GM18520 (cell line): ENCODE results near the gene UGT1A8.
"Not testable (repeated sequence)": the region's sequence is repeated elsewhere in the genome, so short reads cannot be mapped to it uniquely, and the experiment has no call there.

ENCODE experiments used
- ATAC-seq: cut with Tn5 transposase; IDR thresholded peaks from one replicate; pipeline ENCODE4 v1.9.1; 2021; ENCODE audit not compliant: unreplicated experiment

The UGT1A8 gene

DNA sequence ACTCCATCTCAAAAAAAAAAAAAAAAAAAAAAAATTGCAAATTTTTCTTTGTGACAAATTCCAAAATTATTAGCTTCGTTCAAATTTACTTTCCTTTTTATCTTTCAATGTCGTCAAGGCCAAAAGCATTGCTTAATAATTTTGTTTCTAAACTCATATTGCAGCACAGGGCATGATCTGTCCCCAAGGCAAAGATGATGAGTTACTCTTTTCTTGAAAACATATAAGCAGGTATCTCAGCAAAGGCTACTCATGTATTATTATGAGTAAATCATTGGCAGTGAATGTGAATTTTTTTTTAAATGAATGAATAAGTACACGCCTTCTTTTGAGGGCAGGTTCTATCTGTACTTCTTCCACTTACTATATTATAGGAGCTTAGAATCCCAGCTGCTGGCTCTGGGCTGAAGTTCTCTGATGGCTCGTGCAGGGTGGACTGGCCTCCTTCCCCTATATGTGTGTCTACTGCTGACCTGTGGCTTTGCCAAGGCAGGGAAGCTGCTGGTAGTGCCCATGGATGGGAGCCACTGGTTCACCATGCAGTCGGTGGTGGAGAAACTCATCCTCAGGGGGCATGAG is 64.2 kb downstream of the UGT1A8 start, which contains the start of gene UGT1A7:
Gene UGT1A7 (plus strand): TSS at position 381 of the 579 bp plus-strand sequence. CDS start 37 bp downstream, at position 418.
- no peak for ATAC-seq

DNA sequence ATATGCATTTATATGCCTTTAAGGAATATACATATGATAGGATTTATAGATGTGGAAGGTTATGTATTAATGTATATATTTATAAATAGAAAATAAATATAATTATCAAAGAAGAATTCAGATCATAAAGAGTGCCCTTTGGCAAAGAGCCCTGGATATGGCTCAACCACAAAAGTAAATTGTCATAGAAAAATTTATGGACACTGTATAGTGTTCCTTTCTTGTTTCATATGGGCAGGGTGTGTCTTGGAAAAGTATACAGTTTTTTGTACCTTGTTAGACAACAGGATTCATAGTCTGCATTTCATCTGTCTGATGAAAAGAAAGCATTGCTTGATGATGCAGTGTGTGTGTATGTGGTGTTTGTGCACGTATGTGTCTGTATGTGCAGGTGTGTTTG is 67.2 kb downstream of the UGT1A8 start:
- ATAC-seq: no peak

DNA sequence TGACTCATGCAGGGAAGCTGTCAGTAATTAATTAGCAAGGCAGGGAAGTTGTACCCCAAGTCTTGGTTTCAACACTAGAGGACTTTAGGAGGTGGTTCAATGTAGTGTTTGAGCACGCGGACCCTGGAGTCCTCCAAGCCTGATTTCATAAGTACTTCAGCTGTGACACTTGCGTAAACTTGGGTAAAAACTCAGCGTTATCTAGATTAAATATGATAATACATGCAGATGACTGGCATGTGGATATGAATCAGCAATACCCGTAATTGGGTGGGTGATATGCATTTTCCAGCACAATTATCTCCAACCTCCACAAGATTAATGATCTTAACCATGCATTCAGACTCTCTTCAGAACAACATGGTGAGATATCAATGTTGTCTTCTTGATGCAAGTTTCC is 69.5 kb downstream of the UGT1A8 start:
- ATAC-seq: no peak

DNA sequence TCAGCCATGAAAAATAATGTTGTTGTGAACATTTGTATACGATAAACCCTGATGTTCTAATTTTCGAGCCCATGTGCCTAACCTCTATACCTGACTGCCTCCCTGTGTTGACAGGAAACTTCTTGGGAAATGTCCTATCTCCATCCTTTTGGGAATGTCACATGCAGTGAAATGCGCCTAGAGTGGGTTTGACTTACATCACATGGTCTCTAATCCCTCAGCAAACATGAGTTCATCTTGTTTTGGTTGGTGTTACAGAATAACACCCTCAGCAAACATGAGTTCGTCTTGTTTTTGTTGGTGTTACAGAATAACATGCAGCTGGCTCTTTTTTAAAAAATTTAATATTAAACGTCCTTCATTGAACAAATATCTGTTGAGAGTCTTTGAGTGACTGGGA is 70.9 kb downstream of the UGT1A8 start:
- no peak for ATAC-seq

DNA sequence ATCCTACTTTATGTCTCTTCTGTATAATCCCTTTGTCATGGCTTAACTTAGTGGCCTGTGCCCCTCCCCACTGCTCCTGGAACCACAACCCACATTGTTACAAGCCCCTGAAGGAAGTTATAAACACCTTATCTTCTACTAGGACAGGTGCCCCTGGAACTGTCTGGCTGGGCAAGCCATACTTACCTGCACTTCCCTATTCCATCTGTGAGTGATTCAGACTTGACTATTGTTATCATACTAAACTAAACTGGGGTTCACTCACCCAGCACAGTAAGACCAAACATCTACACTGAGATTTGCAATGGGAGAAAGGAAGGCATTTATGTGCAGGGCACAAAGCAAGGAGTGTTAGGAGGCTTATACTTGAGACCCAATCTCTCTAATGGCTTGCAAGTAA is 71.6 kb downstream of the UGT1A8 start:
- no peak for ATAC-seq

DNA sequence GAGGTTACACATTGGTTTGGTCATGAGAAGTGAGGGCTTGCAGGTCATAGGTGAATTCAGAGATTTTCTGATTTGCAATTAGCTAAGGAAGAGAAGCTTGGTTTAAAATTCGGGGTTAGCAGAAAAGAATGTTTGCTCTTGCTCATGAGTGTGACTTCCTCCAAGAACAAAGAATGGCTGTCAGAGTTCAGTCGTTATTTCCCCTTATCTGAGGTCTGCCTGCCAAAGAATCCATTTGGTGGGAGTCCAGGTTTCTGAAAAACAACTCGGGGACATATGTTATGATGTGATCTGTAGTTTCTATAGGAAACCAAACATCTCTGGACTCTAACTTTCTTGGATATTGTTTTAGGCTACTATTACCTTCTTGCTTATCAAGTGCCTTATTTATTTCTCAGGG is 72.1 kb downstream of the UGT1A8 start:
- no peak for ATAC-seq

DNA sequence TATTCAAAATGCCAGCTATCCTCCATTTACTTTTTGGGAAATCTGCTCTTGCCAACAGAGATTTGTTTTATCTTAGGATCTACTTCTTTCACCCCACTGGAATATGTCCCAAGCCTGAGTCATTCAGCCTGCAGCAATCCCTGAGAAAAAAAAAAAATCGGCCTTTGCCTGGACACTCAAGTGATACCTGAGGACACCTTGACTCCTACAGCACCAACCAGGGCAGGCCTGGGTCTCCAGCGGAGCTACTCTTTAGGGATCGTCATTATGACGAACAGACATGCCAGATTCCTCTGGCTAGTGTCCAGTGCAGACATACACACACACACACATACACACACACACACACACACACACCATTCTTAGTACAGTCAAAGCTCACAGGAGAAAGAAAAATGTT is 73.0 kb downstream of the UGT1A8 start:
- ATAC-seq: no peak

DNA sequence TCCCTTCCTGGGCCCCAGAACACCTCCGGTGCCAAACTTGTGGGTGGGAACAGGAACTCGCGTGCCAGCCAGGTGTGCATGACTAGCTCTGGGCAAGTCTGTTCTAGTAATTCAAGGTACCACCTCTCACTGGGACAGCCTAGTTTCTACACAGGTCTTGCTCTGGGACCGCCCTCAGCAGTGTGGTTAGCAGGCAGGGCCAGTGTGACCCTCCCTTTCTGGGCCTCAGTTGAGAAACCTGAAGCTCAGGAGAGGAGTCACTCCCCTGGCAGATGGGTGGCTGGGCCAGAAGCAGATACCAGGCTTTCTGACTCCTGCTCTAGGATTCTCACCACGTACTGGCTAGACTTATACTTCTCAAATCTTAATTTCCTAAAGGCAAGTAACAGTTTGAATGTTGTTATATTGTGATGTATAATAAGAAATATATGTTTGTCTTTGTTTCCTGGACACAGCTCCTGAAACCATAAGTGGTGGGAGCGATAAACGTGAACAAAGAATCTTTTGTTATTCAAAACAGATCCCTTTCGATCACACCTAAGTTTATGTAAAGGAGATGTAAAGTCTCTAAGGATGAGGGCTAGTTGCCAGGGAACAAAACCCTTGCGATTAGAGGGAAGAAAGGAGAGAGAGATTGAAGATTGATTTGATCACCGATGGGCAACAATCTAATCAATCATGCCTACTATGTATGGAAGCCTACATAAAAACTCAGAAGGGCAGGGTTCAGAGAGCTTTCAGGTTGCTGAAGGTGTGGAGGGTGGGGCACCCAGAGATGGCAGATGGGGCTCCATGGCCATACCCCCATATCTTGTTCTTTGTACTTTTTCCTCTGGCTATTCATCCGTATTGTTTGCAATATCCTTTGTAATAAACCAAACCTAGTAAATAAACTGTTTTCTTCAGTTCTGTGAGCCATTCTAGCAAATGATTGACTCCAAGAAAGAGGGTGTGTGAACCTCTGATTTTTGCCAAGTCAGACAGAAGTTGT is 74.3 kb downstream of the UGT1A8 start:
- no peak for ATAC-seq

DNA sequence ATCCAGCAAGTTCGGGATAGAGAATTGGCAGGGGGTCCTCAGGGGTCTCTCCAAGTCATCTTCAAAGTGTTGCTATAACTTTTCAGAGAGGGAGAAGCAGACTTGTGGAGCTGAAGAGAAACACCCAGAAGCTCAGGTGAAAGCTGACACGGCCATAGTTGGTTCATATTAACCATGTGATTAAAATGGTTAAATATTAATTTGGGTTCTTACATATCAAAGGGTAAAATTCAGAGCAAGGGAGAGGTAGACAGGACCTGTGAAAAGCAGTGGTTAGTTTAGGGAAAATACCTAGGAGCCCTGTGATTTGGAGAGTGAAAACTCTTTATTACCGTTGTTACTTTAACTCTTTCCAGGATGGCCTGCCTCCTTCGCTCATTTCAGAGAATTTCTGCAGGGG is 75.2 kb downstream of the UGT1A8 start, which contains the start of gene UGT1A6:
Gene UGT1A6 (plus strand): TSS at position 243 of the 400 bp plus-strand sequence. CDS start 115 bp downstream, at position 358.
- no peak for ATAC-seq

DNA sequence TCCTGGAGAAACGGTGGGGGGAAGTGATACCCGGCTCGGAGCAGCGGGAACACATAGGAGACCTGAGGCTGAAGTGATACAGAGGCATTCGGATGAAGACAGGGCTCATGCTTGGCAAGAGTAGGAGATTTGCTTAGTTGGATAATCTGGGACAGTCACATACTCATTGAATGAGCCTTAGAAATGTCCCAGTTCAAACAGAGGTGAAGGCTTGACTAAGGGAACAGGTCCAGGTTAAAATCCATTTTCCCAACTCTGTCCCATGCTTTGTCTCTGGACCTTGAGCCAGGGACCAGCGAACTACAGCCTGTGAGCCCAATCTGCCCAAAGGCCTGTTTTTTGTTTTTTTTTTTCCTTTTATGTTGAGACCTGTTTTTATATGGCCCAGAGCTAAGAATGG is 76.5 kb downstream of the UGT1A8 start:
- no peak for ATAC-seq

DNA sequence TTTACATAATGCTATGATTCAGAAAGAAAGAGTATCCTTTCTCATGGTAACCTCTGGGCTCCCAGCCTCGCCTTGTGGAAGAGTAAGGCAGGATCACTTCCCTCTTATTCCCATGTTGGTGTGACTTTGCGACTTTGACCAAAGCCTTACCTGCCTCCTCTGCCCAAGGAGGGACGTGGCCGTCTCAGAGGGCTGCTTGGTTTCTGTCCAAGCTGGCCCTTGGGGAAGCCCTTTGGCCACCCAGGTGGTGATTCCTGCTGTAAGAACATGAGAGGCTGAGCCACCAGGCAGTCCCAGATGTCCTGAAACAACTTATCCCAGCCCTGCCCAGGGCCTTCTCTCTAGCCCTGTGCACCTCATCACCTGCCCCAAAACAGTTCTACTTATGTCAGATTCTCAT is 81.3 kb downstream of the UGT1A8 start:
- ATAC-seq: no peak

DNA sequence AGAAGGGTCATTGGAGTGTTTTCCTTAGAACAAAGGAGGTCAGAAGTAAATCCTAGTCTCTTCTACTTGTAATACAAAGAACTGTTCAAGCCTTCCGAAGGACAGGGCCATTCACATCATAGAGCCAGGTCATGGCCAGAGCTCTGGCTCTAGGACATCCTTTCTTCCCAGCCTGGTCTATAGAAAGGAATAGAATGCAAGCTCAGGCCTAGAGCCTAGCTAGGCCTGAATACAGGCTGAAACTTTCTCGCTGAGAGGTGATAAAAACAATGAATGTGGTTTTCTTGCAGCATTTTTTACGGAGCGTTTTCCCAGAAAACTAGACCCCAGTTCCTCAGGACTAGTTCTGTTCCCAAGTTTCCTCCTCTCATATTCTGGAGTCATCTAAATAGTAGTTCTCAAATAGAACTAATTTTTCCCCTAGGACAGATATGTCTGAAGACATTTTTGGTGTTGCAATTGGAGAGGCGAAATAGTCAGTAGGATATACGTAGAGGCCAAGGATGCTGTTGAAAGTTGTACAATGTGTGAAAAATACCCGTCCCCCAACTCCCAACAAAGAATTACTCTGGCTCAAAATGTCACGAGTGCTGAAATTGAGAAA is 82.1 kb downstream of the UGT1A8 start:
- no peak for ATAC-seq

DNA sequence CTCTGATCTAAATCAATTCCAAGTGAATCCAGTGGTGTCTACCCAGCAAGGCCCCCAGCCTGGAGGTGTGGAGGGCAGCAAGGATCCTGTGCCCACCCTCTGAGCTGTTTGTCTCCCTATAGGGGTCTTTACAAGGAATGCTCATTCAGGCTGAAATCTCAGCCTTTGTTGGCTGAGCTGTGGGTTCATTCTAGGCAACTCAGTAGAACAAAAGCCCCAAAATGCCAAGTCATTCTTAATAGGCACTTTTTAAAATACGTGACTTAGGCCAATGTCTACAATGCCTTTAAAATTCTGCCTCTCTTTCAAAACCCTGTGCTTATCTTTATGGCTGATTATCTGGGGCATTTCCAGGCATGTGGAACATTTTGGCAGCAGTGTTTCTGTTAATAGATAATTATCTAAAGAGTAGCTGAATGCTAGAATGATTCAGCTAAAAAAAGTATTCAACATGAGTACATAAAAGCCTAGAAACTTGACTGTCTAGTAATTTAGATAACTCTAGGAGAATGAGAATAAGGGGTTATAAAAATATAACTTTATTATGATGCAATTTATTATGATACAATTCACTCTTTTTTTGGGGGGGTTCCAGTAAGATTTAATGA is 82.7 kb downstream of the UGT1A8 start:
- no peak for ATAC-seq

DNA sequence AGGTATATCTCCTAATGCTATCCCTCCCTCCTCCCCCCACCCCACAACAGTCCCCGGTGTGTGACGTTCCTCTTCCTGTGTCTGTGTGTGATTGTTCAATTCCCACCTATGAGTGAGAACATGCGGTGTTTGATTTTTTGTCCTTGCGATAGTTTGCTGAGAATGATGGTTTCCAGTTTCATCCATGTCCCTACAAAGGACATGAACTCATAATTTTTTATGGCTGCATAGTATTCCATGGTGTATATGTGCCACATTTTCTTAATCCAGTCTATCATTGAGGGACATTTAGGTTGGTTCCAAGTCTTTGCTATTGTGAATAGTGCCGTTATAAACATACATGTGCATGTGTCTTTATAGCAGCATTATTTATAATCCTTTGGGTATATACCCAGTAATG is 83.4 kb downstream of the UGT1A8 start:
- ATAC-seq: not testable (repeated sequence)

DNA sequence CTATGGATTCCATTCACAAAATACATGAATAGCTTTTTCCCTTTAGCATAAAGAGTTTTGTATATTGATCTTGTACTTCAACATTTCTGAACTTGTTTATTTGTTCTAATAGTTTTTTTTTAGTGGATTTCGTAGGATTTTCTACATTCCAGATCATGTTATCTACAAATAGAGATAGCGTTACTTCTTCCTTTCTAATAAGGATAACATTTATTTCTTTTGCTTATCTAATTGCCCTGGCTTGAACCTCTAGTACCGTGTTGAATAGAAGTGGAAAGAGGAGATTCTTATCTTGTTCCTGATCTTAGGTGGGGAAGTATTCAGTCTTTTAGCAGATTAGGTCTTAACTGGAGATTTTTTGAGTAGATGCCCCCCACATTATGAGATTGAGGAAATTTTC is 84.8 kb downstream of the UGT1A8 start:
- no peak for ATAC-seq

DNA sequence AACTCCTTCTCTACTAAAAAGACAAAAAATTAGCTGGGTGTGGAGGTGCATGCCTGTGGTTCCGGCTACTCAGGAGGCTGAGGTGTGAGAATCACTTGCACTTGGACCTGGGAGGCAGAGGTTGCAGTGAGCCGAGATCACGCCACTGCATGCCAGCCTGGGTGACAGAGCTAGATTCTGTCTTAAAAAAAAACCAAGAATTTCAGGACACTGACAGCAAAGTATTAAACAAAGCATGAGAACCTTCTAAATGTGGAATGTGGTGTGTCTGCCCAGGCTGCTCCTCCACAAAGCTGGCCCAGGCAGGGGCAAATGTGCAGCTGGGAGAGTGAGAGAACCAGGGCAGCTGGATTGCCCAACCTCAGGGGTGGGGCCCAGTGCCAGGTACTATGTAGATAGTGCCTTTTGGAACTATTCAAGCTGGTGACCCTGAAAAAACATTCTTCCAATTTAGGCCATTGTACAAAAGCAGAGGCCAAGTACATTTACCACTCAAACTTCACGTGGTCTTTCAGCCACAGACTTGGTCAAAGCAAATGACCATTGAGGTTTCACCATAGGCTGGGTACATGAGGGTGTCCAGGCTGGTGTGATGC is 88.6 kb downstream of the UGT1A8 start:
- no peak for ATAC-seq

DNA sequence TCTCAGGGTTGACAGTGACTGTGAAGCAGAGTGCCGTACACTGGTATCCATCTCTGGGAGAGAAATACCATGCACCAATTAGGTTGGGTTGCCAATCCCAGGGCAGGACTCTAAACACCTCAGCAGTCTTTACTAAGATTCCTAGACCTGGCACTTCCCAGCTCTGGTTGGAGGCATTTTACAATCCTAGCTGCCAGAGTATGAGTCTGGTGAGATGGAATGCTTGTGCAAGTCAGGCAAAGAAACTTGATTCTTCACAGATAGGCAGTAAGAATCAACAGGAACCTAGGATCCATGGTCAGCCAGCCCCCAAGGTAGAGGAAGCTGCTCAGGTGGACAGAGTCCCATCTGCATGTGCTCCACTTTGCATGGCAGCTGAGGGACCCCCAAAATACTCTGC is 89.3 kb downstream of the UGT1A8 start:
- ATAC-seq: no peak

DNA sequence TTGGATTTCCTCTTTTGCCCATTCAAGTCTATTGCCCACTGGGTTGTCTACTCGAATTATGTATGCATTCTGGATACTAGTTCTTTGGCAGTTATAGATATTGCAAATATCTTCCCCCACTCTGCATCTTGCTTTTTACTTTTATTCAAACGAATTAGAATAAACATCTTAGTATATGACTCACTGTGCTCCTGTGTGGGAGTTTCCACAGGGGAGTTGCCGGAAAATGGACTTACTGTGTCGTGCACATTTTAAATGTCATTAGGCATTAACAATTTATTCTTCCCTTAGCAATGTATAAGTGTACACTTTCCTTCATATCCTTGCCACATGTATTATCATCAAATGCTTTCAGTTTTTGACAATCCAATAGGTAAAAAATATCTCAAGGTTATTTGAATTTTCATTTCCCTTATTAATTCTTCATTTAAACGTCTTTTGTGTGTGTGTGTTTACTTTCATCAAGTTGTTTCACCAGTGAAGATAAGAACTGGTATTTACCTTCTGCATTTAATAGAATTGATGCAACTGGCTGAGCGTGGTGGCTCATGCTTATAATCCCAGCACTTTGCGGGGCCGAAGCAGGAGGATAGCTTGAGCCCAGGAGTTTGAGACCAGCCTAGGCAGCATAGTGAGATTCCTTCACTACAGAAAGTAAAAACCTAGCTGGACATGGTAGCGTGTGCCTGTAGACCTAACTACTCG is 90.7 kb downstream of the UGT1A8 start:
- no peak for ATAC-seq

DNA sequence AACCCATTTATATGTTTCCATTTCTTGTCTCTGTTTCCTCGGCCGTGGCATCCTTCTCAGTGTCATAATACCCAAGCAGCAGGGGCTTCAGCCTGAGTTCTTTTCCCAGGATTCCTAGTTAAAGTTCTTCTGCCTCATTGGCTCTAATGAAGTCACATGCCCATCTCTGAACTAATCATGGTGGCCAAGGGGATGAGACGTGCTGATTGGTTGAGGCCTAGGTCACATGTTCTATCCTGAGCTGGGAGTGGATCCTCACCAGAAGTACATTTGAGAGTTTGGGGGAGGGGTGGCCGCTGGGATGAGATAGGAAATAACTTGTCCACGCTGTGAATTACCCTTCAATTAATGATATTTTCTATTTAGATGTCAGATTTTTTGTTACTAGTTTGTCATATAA is 91.5 kb downstream of the UGT1A8 start:
- no peak for ATAC-seq

DNA sequence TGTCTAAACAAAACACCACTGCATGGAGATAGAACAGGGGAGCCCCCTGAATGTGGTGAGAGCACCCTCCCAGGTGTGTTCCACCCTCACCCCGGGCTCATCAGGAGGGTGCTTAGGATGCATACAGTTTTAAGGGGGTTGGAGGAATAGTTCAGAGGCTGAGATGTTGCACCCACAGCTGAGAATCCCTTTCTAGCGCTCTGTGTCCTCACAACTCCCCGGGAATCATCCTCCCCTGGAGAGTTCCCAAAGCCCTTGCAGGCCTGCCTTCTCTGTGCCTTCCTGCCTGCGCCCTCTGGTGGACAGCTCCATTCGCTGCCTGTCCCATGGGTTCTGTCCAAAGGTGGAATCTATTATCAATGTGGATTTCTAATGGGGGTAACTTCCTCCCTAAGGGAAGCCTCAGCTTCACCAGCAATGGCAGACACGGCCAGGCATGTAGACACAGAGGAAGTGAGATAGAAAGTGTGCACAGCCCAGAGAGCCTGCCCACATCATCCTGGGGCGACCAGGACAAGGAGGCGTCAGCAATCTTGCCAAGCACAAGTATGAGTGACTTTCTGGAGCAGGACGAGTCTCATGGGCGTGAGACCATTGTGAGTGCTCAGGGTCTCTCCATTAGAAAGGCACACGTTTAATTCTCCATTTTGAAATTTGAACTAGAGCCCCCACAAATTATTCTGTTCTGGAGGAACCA is 94.0 kb downstream of the UGT1A8 start:
- no peak for ATAC-seq
